Activated T-helper 9 cell treated with anti-CD3 and anti-CD28 coated beads, Interleukin-2, amount 50 U/mL, for 16 hours (primary cell): ENCODE measurements around the gene KPTN.

Source experiments
- DNase-seq: peaks from one replicate; pipeline ENCODE4 v3.0.0-alpha.2; 2020; ENCODE audit warnings: low read depth

Gene KPTN

GRCh38 chr19:47467914-47468313 lies 16.1 kb downstream of the KPTN start:
- DNase-seq, result no peak

DNA sequence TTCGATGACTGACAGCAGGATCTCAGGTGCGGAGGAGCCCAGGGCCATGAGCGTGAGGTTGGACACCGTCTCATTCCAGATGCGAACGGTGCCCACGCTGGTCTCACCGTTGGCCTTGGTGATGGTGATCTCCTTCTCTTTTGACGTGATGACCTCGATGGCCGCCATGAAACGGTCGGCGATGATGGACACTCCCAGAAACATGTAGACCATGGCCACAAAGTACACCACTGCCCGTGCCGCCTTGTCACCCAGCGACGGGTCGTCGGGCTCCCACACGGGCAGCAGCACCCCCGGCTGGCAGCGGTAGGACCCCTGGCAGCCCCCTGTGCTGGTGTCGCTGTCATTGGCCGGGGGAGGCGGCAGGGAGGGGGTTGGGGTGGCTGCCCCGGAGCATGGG lies 18.1 kb downstream of the KPTN start:
- DNase-seq, result no peak

DNA sequence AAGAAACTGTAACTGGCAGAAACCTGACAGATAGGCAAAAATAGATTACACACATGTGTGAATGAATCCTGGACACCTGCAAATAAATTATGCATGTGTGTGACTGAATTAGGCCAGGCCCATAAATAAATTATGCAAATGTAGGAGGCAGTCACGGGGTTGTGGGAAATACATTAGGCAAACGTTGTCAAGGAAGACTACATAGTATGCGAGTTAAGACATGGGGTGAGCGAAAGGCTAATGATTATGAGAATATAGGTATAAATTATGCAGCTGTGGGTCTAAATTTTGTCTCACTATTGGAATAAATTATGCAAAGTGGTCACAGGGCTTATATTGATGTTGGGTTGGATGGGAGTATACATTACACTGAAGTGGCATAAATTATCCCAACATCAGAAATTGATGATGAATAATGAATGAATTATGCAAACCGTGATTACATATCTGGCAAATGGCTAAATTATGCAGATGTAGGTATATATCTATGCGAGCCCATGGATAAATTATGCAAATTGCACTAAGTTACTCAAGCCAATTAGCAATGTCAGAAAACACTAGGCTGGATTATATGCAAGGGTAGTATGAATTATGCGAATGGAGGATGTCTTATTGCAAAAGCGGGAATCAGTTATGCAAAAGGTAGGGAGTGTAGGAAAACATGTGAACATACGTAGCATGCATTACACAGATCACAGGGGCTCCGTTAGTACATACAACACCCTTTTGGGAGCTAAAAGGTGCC lies 19.2 kb downstream of the KPTN start:
- DNase-seq, result no peak

- no peak for DNase-seq
Measured at GRCh38 chr19:47461876-47462275, 22.1 kb downstream of the KPTN start.

GRCh38 chr19:47459477-47459876 lies 24.5 kb downstream of the KPTN start:
- DNase-seq, result no peak

DNA sequence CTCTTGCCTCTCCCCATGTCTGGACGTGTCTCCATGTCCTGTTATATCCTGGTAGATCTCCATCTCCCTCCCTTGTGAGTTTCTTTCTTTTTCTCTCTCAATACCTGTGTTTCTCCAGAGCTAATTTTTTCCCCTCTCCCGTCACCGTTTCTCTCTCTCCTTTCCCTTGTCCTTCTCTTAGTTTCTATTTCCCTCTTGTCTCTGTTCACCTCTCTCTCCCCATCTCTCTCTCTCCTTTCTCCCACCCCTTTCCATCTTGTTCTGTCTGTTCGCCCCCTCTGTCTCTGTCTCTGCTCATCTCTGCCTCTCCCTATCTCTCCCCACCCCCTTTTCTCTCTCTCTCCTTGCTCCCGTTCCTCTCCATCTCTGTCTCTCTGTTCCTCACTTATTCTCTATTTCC lies 25.3 kb downstream of the KPTN start:
- DNase-seq, result no peak

- DNase-seq, result no peak
Measured at GRCh38 chr19:47456721-47457474, 27.1 kb downstream of the KPTN start.

- no peak for DNase-seq
Measured at GRCh38 chr19:47450478-47450877, 33.5 kb downstream of the KPTN start.

- DNase-seq, result no peak
Measured at GRCh38 chr19:47448360-47448727, 35.7 kb downstream of the KPTN start.

DNA sequence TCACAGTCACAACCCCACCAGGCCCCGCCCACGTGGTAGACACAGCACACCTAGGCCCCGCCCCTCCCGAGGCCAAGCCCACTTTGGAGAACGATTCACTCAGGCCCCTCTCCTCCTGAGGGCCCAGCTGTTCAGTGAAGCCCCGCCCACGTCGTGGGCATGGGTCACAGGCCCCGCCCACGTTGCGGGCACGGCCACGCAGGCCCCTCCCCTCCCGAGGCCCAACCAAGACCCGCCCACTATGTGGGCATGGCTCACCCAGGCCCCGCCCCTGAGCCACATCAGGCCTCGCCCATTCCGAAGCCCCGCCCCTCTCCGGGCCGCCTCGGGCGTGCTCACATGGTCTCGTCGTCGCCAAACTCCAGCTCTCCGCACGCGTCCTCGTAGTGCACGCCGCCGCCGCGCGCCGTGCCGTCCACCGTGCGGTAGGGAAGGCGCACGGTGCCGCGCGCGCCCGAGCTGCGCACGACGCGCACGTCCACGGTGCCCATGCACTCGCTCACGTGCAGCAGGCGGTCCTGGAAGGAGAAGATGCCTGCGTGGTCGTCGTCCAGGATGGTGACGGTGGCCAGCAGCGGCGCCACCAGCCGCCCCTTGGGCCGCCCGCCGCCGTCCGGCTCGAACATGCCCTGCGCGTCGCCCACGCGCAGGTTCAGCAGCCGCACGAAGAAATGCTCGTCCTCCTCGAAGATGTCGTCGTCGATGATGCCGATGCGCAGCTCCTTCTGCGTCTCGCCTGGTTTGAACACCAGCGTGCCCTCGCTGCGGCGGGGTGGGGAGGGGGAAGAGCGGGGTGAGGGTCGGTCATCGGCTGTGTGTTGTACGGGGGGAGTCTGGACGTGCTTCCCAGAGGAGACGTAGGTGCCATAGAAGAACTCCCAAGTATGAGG lies 36.3 kb downstream of the KPTN start:
- peak; percentile 19 for DNase-seq

GRCh38 chr19:47446534-47447469 lies 37.2 kb downstream of the KPTN start:
- DNase-seq, result no peak

DNA sequence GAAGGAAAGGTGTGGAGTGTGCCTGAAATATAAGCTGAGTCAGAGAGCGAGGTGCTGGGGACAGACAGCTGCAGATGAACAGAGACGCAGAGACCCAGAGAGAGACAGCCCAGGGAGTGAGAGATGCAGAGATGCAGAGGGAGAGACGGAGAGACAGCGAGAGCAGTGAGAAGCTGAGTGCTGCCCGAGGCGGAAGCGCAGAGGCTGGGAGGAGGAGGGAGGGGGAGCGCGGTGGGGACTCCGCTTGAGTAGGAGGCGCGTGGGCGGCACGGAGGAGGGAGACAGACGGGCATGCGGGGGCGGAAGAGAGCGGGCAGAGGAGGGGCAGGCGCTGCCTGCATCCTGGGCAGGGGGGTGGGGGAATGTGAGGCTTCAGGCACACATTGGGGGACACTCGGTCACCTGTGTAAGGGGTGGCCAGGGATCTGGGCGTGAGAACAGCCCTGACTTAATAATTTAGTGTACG lies 38.0 kb downstream of the KPTN start:
- peak; percentile 52 for DNase-seq

GRCh38 chr19:47445527-47445926 lies 38.5 kb downstream of the KPTN start:
- DNase-seq, result no peak

GRCh38 chr19:47444388-47444821 lies 39.6 kb downstream of the KPTN start:
- DNase-seq, result no peak

- no peak for DNase-seq
Measured at GRCh38 chr19:47443331-47443730, 40.7 kb downstream of the KPTN start.

DNA sequence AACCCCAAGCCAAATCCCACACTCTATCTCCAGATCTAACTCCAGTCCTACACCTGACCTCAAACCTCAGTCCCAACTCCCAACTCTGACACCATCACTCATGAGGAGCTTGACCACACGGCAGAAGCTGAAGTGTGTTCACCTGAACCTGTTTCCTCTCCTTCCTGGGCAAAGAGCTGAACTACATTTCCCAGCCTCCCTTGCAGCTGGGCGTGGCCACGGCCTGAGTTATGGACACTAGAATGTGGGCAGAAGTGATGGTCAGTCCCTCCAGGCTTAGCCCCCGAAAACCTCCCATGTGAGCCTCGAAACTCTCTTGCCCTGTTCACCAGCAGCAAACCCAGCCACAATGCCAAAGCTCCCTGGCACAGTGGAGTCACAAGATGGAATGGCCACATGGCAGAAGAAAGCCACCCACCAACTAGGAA lies 45.2 kb downstream of the KPTN start:
- DNase-seq, result no peak

DNA sequence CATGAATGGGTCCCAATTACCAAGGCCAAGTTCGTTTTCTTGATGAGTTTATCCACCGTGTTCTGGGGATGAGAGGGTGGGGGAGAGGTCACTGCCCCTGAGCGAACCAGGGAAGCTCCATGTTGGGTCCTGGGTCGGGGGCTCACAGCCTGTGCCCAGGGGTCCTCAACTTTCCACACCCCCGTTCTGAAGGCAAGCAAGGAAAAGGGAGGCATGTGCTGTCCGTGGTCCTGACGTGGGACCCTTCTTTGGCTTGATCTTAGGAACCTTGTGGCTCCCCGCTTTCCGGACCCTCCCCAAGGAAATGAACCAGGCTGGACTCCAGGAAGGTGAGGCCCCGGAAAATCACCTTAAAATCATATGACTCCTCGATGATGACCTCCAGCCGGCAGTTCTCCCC lies 46.5 kb downstream of the KPTN start:
- DNase-seq, result no peak

DNA sequence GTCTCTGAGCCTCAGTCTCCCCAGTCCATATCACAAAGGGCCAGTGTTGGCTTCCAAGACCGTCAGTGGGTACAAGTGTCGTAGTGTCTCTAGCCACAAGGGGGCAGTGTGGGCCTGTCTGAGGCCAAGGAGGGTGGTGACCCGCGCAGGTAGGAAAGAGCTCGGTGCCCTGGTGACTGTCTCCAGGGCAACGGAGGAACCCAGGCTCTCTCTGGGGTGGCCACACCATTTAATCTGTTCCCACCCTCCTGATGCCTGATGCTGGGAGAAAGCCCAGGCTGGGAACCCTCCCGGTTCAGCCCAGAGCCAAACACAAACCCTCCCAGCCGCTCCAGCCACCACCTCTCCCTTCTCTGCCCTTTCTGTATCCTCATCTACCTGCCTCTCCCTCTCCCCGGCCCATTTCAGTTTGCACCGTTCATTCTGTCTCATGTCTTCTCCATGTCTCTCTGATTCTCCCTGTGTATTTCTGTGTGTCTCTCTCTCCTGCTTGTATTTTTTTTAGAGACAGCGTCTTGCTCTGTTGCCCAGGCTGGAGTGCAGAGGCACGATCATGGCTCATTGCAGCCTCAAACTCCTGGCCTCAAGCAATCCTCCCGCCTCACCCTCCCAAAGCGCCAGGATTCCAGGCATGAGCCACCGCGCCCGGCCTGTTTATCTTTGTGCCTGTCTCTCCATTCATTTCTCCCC lies 47.2 kb downstream of the KPTN start:
- DNase-seq, result peak; percentile 77

DNA sequence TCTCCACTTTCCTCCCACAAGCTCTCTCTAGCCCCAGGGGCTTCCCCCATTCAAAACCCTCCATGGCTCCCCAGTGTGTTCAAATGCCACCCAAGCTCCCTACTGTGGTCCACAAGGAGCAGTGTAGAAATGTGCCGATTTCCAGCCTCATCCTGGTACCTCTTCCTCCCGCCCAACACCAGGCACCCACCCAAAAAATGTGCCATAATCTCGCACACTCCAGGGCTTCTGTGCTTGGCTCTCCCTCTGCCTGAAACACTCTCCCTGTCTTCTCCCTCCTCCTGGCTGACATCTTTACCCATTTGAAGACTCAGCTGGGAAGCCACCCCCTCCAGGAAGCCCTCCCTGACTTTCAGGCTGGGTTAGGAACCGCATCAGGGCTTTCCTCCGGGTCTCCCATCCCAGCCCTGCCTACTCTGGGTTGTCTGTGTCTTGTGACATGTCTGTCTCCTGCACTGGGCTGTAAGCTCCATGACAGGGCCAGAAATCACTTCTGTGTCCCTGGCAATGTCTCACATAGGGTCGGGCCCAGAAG lies 48.1 kb downstream of the KPTN start:
- no peak for DNase-seq

- no peak for DNase-seq
Measured at GRCh38 chr19:47435196-47435595, 48.8 kb downstream of the KPTN start.
